NCI-H748 treated with DMSO at 0.1 percent for 48 hours (cell line): Measurements from ENCODE around the gene PRDM2.
"Not testable (repeated sequence)": the region's sequence is repeated elsewhere in the genome, so short reads cannot be mapped to it uniquely, and the experiment has no call there.

Experiments
- DNase-seq: peaks from one replicate; lab custom pipeline; 2025; lab: John Stamatoyannopoulos, UW

The PRDM2 gene, protein sequence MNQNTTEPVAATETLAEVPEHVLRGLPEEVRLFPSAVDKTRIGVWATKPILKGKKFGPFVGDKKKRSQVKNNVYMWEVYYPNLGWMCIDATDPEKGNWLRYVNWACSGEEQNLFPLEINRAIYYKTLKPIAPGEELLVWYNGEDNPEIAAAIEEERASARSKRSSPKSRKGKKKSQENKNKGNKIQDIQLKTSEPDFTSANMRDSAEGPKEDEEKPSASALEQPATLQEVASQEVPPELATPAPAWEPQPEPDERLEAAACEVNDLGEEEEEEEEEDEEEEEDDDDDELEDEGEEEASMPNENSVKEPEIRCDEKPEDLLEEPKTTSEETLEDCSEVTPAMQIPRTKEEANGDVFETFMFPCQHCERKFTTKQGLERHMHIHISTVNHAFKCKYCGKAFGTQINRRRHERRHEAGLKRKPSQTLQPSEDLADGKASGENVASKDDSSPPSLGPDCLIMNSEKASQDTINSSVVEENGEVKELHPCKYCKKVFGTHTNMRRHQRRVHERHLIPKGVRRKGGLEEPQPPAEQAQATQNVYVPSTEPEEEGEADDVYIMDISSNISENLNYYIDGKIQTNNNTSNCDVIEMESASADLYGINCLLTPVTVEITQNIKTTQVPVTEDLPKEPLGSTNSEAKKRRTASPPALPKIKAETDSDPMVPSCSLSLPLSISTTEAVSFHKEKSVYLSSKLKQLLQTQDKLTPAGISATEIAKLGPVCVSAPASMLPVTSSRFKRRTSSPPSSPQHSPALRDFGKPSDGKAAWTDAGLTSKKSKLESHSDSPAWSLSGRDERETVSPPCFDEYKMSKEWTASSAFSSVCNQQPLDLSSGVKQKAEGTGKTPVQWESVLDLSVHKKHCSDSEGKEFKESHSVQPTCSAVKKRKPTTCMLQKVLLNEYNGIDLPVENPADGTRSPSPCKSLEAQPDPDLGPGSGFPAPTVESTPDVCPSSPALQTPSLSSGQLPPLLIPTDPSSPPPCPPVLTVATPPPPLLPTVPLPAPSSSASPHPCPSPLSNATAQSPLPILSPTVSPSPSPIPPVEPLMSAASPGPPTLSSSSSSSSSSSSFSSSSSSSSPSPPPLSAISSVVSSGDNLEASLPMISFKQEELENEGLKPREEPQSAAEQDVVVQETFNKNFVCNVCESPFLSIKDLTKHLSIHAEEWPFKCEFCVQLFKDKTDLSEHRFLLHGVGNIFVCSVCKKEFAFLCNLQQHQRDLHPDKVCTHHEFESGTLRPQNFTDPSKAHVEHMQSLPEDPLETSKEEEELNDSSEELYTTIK (N-terminal part only)

DNA sequence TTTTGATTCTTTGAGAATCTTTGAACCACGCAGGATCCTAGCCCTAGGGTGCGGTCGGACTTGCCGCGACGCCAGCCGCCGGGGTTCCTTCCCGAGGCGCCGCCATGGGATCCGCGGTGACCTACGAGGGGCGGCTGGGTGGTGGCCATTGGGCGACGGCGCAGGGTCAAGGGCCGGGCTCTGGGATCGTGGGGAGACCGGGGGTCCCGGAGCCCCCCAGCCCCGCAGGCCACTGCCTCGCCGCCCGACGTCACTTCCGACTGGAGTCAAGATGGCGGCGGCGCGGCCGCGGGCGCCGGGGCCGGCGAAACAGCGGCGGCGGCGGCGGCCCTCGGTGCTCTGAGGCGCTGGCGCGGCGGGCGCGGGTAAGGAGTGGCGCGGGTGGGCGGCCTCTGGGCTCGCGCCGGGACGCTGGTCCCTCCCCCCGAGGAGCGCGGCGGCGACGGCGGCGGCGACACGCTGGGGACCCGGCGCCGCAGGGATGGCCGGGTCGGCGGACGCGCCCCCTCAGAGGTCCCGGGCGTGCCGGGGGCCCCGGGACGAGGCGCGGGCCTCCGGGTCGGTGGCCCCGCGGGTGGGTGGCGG lies at the start of gene PRDM2:
Gene PRDM2, plus strand, starts transcription at position 253 of the 585 bp plus-strand sequence. CDS start 15,418 bp downstream, outside the sequence.
- no peak for DNase-seq

DNA sequence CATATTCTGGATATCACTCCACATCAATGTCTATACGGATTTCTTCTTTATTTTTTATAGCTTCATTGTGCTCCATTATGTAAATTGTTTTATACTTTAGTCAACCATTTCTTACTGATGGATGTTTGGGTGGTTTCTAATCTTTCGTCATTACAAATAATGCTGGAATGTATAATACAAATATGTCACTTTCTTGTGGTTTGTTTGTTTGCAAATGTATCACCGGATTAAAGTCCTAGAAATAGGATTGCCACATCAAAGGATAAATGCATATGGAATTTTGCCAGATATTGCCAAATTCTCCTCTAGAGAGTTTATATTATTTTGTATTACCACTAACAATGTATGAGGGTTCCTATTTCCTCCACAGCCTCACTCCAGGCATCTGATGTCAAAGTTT lies 48.7 kb upstream of the PRDM2 start:
- DNase-seq = no peak

DNA sequence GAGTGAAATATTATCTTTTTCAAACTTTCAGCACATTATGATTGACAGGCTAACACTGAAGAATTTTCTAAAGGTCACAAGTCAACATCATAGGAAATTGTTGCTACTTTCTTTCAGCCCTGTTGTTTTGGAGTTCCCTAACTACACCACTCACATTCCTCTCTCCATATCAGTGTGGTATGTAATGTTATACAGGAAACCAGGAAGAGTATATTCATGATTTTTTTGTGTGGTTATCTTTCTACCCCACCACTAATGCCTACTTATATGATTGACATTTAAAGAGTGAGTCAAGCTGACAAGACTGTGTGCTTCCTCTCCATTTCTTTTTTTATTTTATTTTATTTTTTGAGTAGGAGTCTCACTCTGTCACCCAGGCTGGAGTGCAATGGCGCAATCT lies 47.8 kb upstream of the PRDM2 start:
- DNase-seq = no peak

DNA sequence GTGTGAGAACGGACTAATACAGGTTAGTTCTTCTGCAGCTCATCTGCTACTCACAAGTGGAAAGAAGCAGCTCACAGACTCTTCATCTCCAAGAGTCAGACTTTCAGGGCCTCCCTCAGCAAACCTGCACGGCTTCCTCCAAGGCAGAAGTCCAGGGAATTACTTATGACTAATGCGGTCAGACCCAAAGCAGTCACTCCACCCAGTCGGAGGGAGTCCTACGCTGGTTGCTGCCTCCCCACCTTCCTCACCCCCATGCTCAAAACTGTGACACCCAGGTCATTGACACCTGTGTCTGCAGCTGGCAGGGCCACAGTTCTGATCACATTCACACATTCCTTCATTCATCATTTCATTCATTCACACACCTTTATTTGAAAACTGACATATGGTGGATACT lies 38.4 kb upstream of the PRDM2 start:
- DNase-seq = no peak

DNA sequence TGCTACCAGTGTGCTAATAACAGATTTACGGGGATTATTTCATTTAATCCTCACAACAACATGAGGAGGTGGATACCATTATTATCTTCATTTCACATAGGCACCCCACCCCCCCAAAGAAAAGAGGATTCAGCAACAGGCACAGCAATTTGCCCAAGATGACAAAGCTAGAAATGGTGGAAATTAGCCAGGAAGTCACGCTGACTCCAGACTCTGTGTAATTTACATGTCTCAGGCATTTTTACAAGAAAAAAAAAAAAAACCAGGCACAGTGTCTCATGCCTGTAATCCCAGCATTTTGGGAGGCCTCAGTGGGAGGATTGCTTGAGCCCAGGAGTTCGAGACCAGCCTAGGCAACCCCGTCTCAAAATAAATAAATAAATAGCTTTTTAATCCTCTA lies 37.5 kb upstream of the PRDM2 start:
- no peak for DNase-seq

DNA sequence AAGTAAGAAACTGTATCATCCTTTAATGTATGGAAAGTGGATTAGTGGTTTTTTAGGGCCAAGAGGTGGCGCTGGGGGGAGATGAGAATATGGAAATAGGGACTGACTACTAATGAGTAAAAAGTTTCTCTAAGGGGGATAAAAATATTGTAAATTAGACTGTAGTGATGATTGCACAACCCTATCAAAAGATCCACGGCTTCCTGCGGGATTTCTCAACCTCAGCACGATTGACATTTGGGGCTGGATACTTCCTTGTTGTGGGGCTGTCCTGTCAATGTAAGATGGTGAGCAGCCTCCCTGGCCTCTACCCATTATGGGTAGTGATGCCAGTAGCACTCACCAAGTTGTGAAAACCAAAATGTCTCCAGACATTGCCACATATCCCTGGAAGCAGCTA lies 36.0 kb upstream of the PRDM2 start:
- DNase-seq = no peak

DNA sequence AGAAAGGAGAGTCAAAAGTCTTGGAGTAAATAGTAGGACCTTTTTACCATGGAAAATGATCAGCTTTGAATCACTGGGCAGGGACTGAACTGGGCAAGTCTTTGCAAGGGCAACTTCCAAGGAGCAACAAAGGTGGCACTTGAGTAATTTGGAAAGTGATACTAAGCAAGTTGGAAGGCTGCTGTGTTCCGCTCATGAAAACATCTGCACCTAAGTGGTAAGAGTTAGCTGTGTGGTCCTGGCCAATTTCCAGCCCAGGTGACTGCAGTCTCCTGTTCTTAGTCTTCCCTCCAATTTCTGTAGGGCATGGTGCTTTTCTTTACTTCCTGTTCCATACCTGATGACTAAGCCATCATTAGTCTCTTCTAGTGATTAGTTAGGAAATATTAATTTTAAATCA lies 35.5 kb upstream of the PRDM2 start:
- no peak for DNase-seq

DNA sequence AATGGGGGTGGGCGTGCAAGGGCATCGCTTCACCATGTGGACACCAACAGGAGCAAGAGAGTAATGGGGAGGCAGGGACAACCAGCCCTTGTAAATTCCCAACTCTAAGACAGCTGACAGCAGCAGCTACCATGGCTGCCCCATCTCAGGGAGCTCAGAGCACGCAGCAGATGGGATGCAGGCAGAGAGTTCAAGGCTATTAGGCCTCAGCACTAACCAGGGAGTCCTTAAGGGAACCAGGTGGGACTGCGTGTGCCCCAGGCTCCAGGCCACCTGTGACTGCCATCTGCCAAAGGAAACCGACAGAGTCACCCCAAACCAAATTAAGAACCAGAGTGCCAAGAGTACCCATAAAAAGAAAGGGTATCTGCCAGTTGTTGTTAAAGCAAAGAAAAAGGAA lies 33.7 kb upstream of the PRDM2 start:
- DNase-seq = no peak

DNA sequence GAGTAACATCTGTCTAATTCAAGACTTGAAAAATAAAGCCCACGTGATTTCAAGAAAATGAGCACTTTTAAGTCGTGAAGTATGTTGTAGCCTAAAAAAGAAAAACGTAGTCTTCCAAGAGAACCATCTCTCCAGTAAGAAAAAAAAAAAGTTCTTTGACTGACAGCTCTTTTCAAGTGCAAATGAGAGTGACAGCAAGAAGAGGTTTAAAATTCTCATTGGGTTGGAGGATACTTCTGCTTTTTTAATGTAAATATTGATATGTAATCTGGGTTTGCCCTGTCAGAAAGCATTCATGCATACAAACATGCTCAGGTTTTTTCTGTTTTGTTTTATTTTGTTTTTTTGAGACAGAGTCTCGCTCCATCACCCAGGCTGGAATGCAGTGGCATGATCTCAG lies 32.3 kb upstream of the PRDM2 start:
- no peak for DNase-seq

DNA sequence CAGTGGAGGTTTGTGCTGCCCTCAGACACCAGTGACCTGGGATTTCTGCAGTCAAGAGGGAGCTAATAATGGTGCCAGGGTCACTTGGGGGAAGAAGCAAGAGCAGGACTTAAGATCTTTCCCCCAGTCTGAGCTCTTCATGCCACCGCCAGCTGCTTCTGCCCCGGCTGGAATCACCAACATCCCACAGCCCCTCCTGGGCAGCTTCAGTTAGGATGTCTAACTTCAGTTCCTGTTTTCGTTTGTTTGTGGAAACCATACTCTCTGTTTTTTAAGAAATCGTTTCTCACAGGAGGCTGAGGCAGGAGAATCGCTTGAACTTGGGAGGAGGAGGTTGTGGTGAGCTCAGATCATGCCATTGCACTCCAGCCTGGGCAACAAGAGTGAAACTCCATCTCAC lies 25.6 kb upstream of the PRDM2 start:
- DNase-seq = no peak

DNA sequence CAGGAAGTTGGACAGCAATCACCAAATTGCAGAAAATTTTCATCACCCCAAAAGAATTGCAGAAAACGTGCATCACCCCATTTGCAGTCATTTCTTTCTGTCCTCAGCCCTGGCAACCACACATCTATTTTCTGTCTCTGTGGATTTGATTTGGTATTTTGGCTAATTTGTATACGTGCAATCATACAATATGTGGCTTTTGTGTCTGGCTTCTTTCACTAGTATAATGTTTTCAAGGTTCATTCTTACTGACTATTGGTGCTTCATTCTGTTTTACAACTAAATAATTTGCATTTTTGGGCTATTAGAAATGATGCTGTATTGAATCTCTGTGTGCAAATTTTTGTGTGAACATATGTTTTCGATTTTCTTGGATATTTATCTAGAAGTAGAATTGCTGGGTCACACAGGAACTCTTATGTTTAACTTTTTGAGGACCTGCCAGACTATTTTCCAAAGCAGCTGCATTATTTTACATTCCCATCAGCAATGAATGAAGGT lies 24.8 kb upstream of the PRDM2 start:
- DNase-seq = no peak

DNA sequence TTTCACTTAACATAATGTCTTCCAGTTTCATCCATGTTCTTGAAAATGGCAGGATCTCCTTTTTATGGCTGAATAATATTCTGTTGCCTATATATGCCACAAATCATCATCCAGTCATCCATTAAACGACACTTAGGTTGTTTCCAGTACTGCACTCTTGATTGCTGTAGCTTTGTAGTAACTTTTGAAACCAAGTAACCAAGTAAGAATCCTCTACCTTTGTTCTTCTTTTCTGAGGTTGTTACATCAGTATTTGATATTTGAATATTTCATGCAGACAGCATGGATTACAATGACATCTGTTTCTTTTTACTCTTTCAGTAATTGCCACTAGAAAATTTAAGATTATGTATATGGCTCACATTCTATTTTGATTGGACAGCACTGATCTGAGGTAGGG lies 22.1 kb upstream of the PRDM2 start:
- no peak for DNase-seq

DNA sequence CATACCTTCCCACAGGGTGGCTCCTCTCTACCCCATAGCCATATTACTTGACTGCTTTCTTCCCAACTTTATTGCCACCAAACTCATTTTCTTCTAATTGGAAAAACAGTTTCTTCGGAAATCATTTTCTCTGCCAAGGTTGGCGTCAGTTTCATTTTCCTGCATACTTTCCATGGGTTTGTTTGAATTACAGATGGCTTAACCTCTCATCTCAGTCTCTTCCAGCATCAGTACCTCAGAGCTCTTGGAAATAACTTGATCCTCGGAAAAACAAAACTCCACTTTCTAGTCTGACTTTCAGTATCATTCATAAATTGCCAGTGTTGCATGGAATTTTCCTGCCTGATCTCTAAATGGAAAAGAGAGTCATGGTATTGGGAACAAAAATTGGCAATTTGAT lies 20.3 kb upstream of the PRDM2 start:
- DNase-seq = no peak

DNA sequence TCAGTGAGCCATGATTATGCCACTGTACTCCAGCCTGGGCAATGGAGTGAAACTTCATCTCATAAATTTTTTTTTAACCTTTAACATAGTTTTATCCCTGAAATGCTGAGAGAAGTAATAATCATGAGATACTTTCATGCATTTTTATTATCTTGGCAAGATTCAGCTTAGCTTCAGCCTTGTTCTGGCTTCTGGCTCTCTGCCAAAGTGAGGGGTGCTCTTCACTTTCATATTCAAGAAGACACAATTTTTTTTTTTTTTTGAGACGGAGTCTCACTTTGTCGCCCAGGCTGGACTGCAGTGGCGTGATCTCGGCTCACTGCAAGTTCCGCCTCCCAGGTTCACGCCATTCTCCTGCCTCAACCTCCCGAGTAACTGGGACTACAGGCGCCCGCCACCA lies 19.4 kb upstream of the PRDM2 start:
- not testable (repeated sequence) for DNase-seq

DNA sequence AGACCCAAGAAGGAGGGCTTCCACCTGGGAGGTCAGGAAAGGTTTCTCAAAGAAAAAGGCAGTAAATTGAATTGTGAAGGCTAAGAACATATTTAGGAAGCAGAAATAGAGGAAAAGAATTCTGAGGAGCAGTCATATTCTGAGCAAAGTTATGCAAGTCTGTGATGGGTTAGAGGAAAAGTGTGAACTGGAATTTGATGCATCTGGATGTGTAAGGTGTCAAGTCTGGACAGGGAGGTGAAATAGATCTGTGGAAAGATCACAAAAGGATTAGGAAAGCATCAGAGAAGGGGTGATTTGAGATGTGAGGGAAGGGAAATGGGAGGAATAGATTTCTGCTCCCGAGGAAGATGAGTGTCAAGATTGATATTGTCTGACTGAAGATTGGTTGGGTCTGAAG lies 18.1 kb upstream of the PRDM2 start:
- DNase-seq = no peak

DNA sequence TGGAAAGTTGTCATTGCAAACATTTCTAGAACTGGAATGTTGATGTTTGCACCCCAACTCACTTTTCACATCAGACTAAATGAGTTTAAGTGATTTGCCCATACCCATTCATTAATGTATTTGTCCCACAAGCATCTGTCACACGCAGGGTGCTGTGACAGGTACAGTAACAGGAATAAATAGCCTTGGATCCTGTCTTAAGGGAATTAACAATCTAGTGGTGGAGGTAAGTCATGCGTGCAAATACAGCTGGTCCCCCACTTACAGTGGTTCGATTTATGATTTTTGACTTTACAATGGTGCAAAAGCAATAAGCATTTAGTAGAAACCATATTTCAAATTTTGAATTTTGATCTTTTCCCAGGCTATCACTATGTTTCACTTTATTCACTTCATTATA lies 17.5 kb upstream of the PRDM2 start:
- DNase-seq = no peak

DNA sequence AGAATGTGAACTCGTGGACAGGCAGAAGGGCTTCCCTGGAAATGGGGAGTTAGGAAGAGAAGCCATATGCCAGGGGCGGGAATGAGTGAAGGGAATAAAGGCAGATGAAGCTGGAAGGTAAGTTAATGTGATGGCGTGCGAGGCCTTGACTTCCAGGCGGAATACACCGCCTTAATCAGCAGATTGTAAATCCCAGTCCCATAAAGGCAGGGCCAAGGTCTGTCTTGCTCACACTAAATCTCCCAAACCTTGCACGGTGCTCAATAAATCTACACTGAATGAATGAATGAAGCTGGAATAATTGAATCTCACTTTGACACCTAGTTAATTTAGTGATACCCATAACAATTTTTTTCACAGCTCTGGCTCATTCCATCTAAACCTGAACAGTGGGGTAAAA lies 16.8 kb upstream of the PRDM2 start:
- DNase-seq = no peak

DNA sequence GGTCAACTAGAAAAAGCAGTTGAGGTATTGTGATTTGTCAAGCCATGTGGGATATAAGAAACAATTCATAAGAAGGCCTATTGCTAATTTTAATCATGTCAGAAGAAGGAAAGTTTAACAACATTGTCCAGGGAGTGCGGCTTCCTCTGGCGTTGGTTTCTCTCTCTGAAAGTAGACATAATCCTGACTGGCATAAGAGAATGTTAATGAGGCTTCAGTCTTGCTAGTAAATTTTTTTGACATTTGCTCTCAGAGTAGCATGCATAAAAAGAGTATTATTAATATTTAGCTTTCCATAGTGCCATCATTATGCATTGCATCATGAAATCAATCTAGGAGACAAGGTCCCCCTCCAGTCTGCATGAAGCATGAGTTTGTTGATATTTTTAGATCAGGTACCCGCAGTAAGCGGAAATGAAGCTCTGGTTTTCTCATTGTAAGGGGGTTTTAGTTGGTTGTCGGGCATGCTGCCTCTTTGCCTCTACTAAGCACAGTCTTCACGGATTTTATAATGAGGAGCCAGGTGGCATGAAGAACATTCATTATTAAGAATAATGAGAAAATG lies 12.8 kb upstream of the PRDM2 start:
- DNase-seq = no peak

DNA sequence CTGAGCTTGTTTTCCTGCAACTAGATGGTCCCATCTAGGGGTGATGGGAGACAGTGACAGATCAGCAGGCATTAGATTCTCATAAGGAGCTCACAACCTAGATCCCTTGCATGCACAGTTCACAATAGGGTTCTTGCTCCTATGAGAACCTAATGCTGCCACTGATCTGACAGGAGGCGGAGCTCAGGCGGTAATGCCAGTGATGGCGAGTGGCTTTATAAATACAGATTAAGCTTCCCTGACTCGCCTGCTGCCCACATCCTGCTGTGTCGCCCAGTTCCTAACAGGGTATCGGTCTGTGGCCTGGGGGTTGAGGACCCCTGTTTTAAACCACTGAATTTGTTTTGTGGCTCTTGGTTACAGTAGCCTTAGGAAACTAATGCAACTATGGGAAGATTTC lies 6.9 kb upstream of the PRDM2 start:
- not testable (repeated sequence) for DNase-seq

DNA sequence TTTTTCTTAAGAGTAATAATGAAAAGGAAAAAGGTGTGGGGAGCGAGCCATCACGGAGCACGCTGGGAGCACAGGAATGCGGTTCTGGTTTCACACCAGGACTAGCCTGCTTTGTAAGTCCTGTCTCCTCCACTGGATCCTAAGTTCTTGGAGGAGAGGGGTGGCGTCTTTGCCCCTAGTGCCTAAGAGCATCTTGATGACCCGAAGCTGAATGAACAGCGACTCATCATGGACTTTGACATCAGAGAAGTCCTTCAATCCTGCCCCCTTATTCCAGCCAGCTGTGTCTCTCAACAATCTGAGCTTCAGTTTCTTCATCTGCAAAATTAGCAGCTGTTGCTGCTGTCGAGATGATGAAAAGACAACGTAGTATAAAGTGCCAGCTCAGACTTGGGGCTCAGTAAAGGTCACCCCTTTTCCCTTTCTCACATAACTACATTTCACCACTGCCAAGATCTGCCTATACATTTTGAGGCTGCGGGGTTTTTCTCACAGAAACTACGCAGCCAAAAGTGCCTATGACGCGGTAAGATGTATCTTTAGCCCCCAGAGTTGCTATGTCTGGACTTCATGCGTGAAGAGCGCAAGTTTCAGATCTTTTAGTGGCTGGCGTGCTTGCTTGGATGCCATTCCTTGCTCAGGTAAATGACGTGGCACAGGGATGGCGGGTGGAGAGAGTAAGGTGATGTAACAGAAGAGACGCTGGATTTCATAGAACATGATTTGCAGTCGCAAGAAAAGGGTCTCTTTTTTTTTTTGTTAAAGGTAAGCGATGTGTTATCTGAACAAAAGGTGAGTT lies 4.9 kb upstream of the PRDM2 start:
- DNase-seq = no peak

DNA sequence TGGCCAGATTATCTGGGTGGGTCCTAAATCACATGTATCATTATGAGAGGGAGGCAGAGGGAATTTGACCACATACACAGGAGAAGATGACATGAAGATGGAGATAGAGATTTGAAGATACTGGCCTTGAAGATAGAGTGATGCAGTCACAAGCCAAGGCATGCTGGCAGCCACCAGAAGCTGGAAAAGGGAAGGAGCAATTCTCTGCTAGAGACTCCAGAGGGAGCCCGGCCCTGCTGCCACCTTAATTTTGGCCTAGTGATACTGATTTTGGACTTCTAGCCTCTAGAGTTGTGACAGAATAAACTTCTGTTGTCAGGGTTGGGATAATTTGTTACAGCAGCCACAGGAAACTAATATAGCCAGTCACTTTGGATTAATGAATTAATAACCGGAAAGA lies 2.2 kb upstream of the PRDM2 start:
- DNase-seq = no peak
